NB4 (cell line): ENCODE data around the gene UGT1A6.

ENCODE experiments used
- CTCF ChIP-seq: IDR thresholded peaks from one replicate; pipeline ENCODE4 v1.5.1; 2012; ENCODE audit warnings: low read depth, low read length
- MAX ChIP-seq: IDR thresholded peaks from 2 replicates; pipeline ENCODE4 v1.6.1; 2011; ENCODE audit warnings: low read depth, low read length
- MYC ChIP-seq: IDR thresholded peaks from 2 replicates; pipeline ENCODE4 v1.6.1; 2011; ENCODE audit warnings: low read depth, low read length
- POLR2A ChIP-seq: IDR thresholded peaks from 2 replicates; pipeline ENCODE4 v1.6.1; 2011; ENCODE audit warnings: mild to moderate bottlenecking; ENCODE audit not compliant: insufficient read length; ENCODE audit errors: extremely low read depth

DNA sequence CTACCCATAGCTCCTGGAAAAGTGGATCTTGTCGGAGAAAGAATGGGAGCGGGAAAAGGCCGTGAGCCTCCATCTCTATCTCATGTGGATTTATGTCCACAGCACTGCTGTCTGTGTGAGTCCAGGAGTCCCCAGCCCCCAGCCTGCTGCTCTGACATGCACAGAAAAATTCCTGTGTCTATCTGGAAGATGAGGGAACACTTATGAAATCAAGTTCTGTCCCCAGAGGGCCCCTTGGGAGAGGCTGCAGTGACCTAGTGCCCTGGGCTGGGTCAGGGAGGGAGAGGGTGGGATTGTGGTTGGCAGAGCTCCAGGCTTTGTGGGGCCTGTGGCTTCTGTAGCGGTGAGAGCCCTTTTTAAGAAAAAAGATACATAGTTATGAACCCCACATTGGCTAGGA lies 124.1 kb downstream of the UGT1A6 start:
- TF ChIP-seq CTCF (no peak), POLR2A (no peak), MAX (no peak), MYC (no peak)
